ENCODE data around the gene STH.

DNA sequence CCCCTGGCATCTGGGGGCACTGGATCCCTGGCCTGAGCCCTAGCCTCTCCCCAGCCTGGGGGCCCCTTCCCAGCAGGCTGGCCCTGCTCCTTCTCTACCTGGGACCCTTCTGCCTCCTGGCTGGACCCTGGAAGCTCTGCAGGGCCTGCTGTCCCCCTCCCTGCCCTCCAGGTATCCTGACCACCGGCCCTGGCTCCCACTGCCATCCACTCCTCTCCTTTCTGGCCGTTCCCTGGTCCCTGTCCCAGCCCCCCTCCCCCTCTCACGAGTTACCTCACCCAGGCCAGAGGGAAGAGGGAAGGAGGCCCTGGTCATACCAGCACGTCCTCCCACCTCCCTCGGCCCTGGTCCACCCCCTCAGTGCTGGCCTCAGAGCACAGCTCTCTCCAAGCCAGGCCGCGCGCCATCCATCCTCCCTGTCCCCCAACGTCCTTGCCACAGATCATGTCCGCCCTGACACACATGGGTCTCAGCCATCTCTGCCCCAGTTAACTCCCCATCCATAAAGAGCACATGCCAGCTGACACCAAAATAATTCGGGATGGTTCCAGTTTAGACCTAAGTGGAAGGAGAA lies 13.5 kb downstream of the STH start:
- TF ChIP-seq, protein P1, sequence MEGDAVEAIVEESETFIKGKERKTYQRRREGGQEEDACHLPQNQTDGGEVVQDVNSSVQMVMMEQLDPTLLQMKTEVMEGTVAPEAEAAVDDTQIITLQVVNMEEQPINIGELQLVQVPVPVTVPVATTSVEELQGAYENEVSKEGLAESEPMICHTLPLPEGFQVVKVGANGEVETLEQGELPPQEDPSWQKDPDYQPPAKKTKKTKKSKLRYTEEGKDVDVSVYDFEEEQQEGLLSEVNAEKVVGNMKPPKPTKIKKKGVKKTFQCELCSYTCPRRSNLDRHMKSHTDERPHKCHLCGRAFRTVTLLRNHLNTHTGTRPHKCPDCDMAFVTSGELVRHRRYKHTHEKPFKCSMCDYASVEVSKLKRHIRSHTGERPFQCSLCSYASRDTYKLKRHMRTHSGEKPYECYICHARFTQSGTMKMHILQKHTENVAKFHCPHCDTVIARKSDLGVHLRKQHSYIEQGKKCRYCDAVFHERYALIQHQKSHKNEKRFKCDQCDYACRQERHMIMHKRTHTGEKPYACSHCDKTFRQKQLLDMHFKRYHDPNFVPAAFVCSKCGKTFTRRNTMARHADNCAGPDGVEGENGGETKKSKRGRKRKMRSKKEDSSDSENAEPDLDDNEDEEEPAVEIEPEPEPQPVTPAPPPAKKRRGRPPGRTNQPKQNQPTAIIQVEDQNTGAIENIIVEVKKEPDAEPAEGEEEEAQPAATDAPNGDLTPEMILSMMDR (IDR thresholded peaks at IDR 0.05): no peak
- TF ChIP-seq, protein P2, sequence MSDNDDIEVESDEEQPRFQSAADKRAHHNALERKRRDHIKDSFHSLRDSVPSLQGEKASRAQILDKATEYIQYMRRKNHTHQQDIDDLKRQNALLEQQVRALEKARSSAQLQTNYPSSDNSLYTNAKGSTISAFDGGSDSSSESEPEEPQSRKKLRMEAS (IDR thresholded peaks at IDR 0.05): no peak
- TF ChIP-seq KDM5A (IDR thresholded peaks at IDR 0.05) (no peak), HDAC2 (IDR thresholded peaks at IDR 0.05) (no peak), CHD4 (IDR thresholded peaks at IDR 0.05; ENCODE audit: borderline replicate concordance) (no peak), RAD21 (conservative IDR thresholded peaks at IDR 0.05 in 1 of 2, IDR thresholded peaks at IDR 0.05 in 1 of 2) (no peak), GATA3 (IDR thresholded peaks at IDR 0.05; ENCODE audit: borderline replicate concordance) (no peak)
- TF ChIP-seq, protein P3, sequence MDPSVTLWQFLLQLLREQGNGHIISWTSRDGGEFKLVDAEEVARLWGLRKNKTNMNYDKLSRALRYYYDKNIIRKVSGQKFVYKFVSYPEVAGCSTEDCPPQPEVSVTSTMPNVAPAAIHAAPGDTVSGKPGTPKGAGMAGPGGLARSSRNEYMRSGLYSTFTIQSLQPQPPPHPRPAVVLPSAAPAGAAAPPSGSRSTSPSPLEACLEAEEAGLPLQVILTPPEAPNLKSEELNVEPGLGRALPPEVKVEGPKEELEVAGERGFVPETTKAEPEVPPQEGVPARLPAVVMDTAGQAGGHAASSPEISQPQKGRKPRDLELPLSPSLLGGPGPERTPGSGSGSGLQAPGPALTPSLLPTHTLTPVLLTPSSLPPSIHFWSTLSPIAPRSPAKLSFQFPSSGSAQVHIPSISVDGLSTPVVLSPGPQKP (IDR thresholded peaks at IDR 0.05; ENCODE audit: low read depth, low read length): no peak

Measured in A549 (cell line).